Measurements from ENCODE around the gene TSGA10.

DNA sequence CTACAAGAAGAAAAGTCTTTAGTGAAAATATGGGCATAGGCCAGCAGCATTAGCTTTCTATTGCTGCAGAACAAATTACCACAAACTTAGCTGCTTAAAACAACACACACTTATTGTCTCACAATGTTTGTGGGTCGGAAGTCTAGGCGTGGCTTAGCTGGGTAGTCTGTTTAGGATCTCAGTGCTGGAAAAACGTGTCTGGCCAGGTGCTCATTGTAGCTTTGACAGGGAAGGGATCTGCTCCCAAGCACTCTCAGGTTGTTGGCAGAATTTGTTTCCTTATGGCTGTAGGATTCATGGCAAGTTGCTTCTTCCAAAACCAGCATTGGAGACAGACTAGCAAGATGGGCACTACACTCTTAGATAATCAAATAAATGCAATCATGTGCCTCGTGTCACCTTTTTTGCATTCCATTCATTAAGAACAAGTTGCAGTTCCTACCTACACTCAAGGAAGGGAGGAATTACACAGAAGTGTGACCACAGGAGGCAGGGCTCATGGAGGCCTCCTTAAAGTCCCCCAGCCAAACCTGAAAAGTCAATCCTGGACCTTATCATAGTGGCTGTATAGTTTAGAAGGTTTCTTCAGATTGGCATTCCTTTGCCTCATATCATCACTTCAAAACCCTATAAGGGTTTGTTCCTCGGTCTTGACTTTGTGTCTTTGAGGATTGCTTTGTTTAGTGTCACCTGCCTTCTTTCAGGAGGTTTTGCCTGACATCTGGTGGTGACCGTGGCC is 43.5 kb upstream of the TSGA10 start:
- TF ChIP-seq ZBTB8A (tag by site-specific recombination; IDR thresholded peaks at IDR 0.05), result no peak
- TF ChIP-seq ZNF274 (IDR thresholded peaks at IDR 0.05; ENCODE audit: low read length), result no peak
- no peak for TF ChIP-seq ZNF274 (tag by site-specific recombination; IDR thresholded peaks at IDR 0.05; ENCODE audit: borderline replicate concordance)
- no peak for TF ChIP-seq ZBTB48 (tag by site-specific recombination; IDR thresholded peaks at IDR 0.05)
- no peak for TF ChIP-seq ZNF114 (tag by site-specific recombination; IDR thresholded peaks at IDR 0.05)
- TF ChIP-seq, protein P1, sequence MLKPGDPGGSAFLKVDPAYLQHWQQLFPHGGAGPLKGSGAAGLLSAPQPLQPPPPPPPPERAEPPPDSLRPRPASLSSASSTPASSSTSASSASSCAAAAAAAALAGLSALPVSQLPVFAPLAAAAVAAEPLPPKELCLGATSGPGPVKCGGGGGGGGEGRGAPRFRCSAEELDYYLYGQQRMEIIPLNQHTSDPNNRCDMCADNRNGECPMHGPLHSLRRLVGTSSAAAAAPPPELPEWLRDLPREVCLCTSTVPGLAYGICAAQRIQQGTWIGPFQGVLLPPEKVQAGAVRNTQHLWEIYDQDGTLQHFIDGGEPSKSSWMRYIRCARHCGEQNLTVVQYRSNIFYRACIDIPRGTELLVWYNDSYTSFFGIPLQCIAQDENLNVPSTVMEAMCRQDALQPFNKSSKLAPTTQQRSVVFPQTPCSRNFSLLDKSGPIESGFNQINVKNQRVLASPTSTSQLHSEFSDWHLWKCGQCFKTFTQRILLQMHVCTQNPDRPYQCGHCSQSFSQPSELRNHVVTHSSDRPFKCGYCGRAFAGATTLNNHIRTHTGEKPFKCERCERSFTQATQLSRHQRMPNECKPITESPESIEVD (tag by site-specific recombination; IDR thresholded peaks at IDR 0.05), result no peak
- no peak for TF ChIP-seq ZNF777 (tag by site-specific recombination; IDR thresholded peaks at IDR 0.05; ENCODE audit: borderline replicate concordance)
- no peak for TF ChIP-seq ZNF621 (tag by site-specific recombination; IDR thresholded peaks at IDR 0.05)
- TF ChIP-seq OVOL3 (tag by site-specific recombination; IDR thresholded peaks at IDR 0.05), result no peak
- TF ChIP-seq ZXDB (tag by site-specific recombination; IDR thresholded peaks at IDR 0.05), result no peak
- no peak for TF ChIP-seq ZNF629 (tag by site-specific recombination; IDR thresholded peaks at IDR 0.05)
- no peak for TF ChIP-seq MZF1 (tag by site-specific recombination; IDR thresholded peaks at IDR 0.05; ENCODE audit: borderline replicate concordance)
- TF ChIP-seq ZNF596 (tag by site-specific recombination; IDR thresholded peaks at IDR 0.05), result no peak
